Prostate gland (tissue), 2 donors: ENCODE measurements around the gene SLC9A7. TPM values are rescaled to one million over a fixed set of nuclear protein-coding genes. Genes with fewer than 3 reads are reported as not detected.
"Not testable (repeated sequence)": the region's sequence is repeated elsewhere in the genome, so short reads cannot be mapped to it uniquely, and the experiment has no call there.

Source experiments
- DNase-seq: peaks from one replicate; pipeline ENCODE4 v3.0.0-alpha.2; 2019; ENCODE audit warnings: low spot score
- H3K27ac ChIP-seq, 2 donors: fragments of 200-600 bp; sonication (generic); 2 replicates each; pipeline ENCODE4 v1.5.1; 2017 to 2019
- H3K27me3 ChIP-seq: fragments of 200-600 bp; sonication (generic); replicated peaks from 2 replicates; pipeline ENCODE4 v1.5.1; 2019; ENCODE audit not compliant: insufficient read depth
- H3K36me3 ChIP-seq, 2 donors: fragments of 200-600 bp; sonication (generic); 1 replicate in 1 of 2; 2 replicates in 1 of 2; pipeline versions ENCODE4 v1.5.1 to v1.8.1; 2017 to 2019
- H3K4me1 ChIP-seq: fragments of 200-600 bp; sonication (generic); replicated peaks from 2 replicates; pipeline ENCODE4 v1.5.1; 2019
- H3K4me3 ChIP-seq, 2 donors: fragments of 200-600 bp; sonication (generic); 2 replicates each; pipeline ENCODE4 v1.5.1; 2017 to 2019
- H3K9me3 ChIP-seq: fragments of 200-600 bp; sonication (generic); 2 replicates; pipeline ENCODE4 v1.5.1; 2017
- POLR2A ChIP-seq: fragments of 450-650 bp; IDR thresholded peaks from one replicate; pipeline ENCODE4 v1.6.1; 2016; ENCODE audit warnings: antibody characterized with exemption, mild to moderate bottlenecking
- POLR2AphosphoS5 ChIP-seq: sonication (generic); formaldehyde crosslinking; IDR thresholded peaks from one replicate; pipeline ENCODE4 v1.6.1; 2017; ENCODE audit warnings: antibody characterized with exemption
- WGBS: methylation state at CpG from one replicate; pipeline ENCODE4 v1.1.5; 2018; 5-methylcytosine and 5-hydroxymethylcytosine counted together
- intact Hi-C: fragments of 100-400 bp; cut with DNase I; formaldehyde crosslinking; loops from one replicate; pipeline ENCODE4 v1.14.2; 2022
- total RNA-seq, 2 donors: library from RNA; depleted of rRNA; stranded (reverse); fragments of >200 nt; gene quantifications; one replicate each; pipeline ENCODE4 v1.1.0, GENCODE V29; 2016
- TF ChIP-seq, protein P1 (sequence below), 4 experiments: fragments of 200-600 bp in 2 of 4; fragments of 450-650 bp in 2 of 4; sonication (generic) in 2 of 4; IDR thresholded peaks; 1 replicate in 3 of 4; 2 replicates in 1 of 4; pipeline ENCODE4 v1.5.1; 2016 to 2019; ENCODE audit warnings: antibody characterized with exemption in 4 of 4, mild to moderate bottlenecking in 2 of 4, moderate library complexity in 2 of 4

The SLC9A7 gene
- total RNA-seq, 2 donors from 2014 or later, result 16.5 to 36.5 TPM

DNA sequence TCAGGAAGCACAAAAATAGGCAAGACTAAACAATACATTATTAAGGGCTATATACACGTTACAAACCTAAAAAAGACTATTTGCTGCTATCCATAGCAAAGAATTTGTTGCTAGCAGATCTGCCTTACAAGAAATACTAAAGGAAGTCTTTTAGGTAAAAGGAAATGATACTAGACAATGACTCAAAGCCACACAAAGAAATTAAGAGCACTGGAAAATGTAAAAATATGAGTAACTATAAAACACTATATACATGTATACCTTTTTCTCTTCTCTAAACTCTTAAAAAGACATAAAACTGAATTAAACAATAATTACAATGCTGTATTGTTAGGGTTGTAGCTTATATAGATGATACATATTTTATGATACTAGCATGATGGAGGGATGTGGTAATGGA is 25.7 kb downstream of the SLC9A7 start:
- TF ChIP-seq, protein P1, sequence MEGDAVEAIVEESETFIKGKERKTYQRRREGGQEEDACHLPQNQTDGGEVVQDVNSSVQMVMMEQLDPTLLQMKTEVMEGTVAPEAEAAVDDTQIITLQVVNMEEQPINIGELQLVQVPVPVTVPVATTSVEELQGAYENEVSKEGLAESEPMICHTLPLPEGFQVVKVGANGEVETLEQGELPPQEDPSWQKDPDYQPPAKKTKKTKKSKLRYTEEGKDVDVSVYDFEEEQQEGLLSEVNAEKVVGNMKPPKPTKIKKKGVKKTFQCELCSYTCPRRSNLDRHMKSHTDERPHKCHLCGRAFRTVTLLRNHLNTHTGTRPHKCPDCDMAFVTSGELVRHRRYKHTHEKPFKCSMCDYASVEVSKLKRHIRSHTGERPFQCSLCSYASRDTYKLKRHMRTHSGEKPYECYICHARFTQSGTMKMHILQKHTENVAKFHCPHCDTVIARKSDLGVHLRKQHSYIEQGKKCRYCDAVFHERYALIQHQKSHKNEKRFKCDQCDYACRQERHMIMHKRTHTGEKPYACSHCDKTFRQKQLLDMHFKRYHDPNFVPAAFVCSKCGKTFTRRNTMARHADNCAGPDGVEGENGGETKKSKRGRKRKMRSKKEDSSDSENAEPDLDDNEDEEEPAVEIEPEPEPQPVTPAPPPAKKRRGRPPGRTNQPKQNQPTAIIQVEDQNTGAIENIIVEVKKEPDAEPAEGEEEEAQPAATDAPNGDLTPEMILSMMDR (IDR thresholded peaks at IDR 0.05), result no peak
- no peak for TF ChIP-seq POLR2AphosphoS5
- no peak for DNase-seq
- 80% methylated on average over 1 of the region's 1 CpG for WGBS
- H3K9me3 ChIP-seq, result no peaks in the 10 kb centered on the region
- no peaks in the 10 kb centered on the region for H3K36me3 ChIP-seq
- H3K4me3 ChIP-seq, result no peak overlapping the region
- H3K4me1 ChIP-seq, result no peaks in the 10 kb centered on the region
- H3K27ac ChIP-seq, result no peak overlapping the region
- intact Hi-C loops, result no loop called here
- no peaks in the 10 kb centered on the region for H3K27me3 ChIP-seq

- Histone ChIP-seq H3K36me3 (no peaks in the 10 kb centered on the region), H3K27ac (peak overlapping the region in 1 of 2 donors; percentile 58), H3K9me3 (no peaks in the 10 kb centered on the region), H3K4me1 (no peaks in the 10 kb centered on the region), H3K27me3 (no peaks in the 10 kb centered on the region), H3K4me3 (no peak overlapping the region)
- DNase-seq, result no peak
- intact Hi-C loops, result no loop called here
- WGBS, result 13% methylated on average over 1 of the region's 1 CpG
- TF ChIP-seq POLR2A, result no peak
- peak; percentile 62 for TF ChIP-seq POLR2AphosphoS5
- TF ChIP-seq, protein P1 (IDR thresholded peaks at IDR 0.05), result no peak
Measured at GRCh38 chrX:46730765-46731164, 28.2 kb downstream of the SLC9A7 start.

- Histone ChIP-seq H3K4me1 (no peaks in the 10 kb centered on the region), H3K36me3 (no peaks in the 10 kb centered on the region), H3K9me3 (no peaks in the 10 kb centered on the region), H3K27ac (peak overlapping the region in 1 of 2 donors; percentile 19), H3K4me3 (no peak overlapping the region), H3K27me3 (no peaks in the 10 kb centered on the region)
- WGBS, result 29% methylated on average over 5 of the region's 5 CpGs
- DNase-seq, result peak; percentile 25
- intact Hi-C loops, result no loop called here
- TF ChIP-seq POLR2A (no peak), POLR2AphosphoS5 (peak; percentile 83)
- TF ChIP-seq, protein P1 (IDR thresholded peaks at IDR 0.05), result no peak
Measured at GRCh38 chrX:46727441-46727840, 31.5 kb downstream of the SLC9A7 start.

GRCh38 chrX:46723569-46723927 is 35.4 kb downstream of the SLC9A7 start:
- H3K9me3 ChIP-seq, H3K4me1 ChIP-seq, intact Hi-C loops, H3K27me3 ChIP-seq, H3K36me3 ChIP-seq, H3K4me3 ChIP-seq, DNase-seq, H3K27ac ChIP-seq: not testable (repeated sequence)
- WGBS, result 73% methylated on average over 3 of the region's 3 CpGs

DNA sequence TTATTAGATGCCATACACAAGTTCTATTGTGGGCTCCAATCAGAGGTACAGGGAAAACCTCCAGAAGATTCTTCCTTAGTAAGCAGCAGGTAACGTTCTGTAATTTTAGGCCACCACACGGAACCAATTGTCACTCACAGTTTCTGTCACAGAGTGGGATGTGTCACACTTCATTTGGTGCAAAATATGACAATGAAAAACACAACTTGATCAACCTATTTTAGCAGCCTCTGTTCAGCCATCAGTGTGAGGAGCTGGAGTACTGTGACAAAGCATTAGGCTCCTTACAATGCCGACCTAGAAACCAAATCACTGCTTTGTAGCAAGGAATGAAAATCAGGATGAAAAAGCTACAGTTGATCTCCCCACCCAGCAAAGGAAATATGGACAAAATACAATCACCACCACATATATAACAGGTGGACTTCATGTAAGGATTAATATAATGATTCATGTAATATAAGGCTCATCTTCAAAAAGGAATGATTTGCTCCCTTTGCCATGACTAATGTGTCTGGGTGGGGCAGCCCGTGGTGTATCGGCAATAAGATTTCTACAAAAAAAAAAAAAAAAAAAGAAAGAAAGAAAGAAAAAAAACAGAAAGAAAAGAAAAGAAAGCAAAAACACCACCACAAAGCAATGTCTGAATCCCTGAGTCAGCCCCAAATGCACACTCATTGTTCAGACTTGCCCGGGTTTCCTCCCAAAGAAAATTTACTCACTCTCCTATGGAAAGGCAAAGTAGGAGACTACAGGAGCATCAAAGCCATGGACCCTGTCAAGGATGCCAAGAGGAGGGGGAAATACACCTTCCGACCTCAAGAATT is 36.0 kb downstream of the SLC9A7 start:
- no peaks in the 10 kb centered on the region for H3K36me3 ChIP-seq
- intact Hi-C loops, result no loop called here
- H3K27me3 ChIP-seq, result no peaks in the 10 kb centered on the region
- whole genome bisulfite sequencing, result 64% methylated on average over 7 of the region's 7 CpGs
- no peak overlapping the region for H3K27ac ChIP-seq
- H3K4me1 ChIP-seq, result no peaks in the 10 kb centered on the region
- H3K9me3 ChIP-seq, result no peaks in the 10 kb centered on the region
- H3K4me3 ChIP-seq, result no peak overlapping the region
- DNase-seq, result no peak
- TF ChIP-seq, protein P1 (IDR thresholded peaks at IDR 0.05), result no peak
- TF ChIP-seq POLR2AphosphoS5 (no peak), POLR2A (no peak)
